ENCODE data around the gene RBM19. TPM values are rescaled to one million over a fixed set of nuclear protein-coding genes. Genes with fewer than 3 reads are reported as not detected.

RBM19 gene
- total RNA-seq, 2 donors from 2014 or later = 39.9 to 54.3 TPM

DNA sequence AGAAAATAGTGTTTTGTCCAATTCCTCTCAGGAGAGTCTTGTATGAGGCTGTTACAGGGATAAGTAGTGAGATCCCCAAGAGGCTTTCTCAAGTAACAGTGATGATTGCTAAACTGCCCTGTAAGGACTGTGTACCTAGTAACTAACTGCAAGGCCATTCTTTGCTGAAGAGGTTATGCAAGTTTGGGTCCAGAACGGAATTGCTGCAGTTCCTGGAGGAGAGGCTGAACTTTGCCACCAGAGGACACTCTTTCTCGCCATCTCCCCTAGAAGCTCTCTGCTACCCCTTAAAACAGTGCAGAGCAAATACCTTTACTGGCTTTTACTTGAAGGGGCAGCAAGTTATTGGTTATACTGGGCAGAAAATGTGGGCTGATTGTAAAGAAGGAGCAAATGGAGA, 180.0 kb downstream of the RBM19 start:
- no peaks in the 10 kb centered on the region for H3K36me3 ChIP-seq
- no peaks in the 10 kb centered on the region for H3K9me3 ChIP-seq
- H3K27me3 ChIP-seq (replicated peaks; ENCODE audit: insufficient read depth) = no peaks in the 10 kb centered on the region
- DNase-seq (ENCODE audit: low spot score) (no peak), ATAC-seq (ENCODE audit: insufficient number of reproducible peaks, low FRiP score, low read depth) (no peak)
- TF ChIP-seq, protein P1, sequence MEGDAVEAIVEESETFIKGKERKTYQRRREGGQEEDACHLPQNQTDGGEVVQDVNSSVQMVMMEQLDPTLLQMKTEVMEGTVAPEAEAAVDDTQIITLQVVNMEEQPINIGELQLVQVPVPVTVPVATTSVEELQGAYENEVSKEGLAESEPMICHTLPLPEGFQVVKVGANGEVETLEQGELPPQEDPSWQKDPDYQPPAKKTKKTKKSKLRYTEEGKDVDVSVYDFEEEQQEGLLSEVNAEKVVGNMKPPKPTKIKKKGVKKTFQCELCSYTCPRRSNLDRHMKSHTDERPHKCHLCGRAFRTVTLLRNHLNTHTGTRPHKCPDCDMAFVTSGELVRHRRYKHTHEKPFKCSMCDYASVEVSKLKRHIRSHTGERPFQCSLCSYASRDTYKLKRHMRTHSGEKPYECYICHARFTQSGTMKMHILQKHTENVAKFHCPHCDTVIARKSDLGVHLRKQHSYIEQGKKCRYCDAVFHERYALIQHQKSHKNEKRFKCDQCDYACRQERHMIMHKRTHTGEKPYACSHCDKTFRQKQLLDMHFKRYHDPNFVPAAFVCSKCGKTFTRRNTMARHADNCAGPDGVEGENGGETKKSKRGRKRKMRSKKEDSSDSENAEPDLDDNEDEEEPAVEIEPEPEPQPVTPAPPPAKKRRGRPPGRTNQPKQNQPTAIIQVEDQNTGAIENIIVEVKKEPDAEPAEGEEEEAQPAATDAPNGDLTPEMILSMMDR (IDR thresholded peaks at IDR 0.05) = no peak
- no peak overlapping the region for H3K27ac ChIP-seq
- no peaks in the 10 kb centered on the region for H3K4me1 ChIP-seq (ENCODE audit: control insufficient read depth in 1 of 2, low read depth in 2 of 2)
- H3K4me3 ChIP-seq = no peak overlapping the region

DNA sequence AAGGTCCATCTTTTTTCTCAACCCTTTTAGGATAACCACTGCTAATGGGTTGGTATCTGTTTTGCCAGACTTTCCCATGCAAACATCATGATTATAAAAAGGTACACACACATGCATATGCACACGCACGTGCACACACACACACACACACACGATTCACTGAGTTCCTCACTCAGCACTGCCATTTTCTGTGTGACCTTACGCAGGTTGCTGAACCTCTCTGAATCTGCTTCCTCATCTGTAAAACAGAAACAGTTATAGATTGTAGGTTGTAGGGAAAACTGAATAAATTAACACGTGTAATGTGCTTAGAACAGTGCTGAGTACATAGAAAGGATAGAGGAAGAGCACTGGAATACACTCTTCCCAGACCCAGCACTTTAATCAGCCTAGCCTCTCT, 182.3 kb downstream of the RBM19 start:
- H3K27me3 ChIP-seq (replicated peaks; ENCODE audit: insufficient read depth) = peaks cover 5% of the 10 kb centered on the region
- no peaks in the 10 kb centered on the region for H3K4me1 ChIP-seq (ENCODE audit: control insufficient read depth in 1 of 2, low read depth in 2 of 2)

DNA sequence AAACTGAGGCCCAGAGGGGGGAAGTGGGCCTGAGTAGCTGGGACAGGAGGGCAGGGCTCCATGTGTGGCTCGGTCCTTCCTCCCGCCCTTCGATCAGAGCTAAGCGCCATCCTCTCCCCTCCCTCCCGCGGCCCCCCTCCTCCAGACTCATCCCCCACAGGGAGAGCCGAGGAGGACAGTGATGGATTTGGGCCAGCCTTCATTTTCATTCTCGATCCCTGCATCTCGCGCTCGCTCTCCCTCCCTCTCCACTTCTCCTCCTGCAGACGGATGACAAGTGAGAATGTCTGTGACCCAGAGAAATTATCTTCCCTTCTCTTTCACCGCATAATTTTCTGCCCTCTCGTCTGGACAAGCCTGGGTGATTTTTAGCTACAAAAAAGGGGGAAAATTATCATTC, 183.3 kb downstream of the RBM19 start:
- ATAC-seq (ENCODE audit: insufficient number of reproducible peaks, low FRiP score, low read depth) (no peak), DNase-seq (ENCODE audit: low spot score) (no peak)
- H3K4me3 ChIP-seq = no peak overlapping the region
- no peaks in the 10 kb centered on the region for H3K9me3 ChIP-seq
- H3K36me3 ChIP-seq = no peaks in the 10 kb centered on the region
- no peak overlapping the region for H3K27ac ChIP-seq
- H3K27me3 ChIP-seq (replicated peaks; ENCODE audit: insufficient read depth) = peaks cover 5% of the 10 kb centered on the region
- TF ChIP-seq, protein P1 (IDR thresholded peaks at IDR 0.05) = no peak
- no peaks in the 10 kb centered on the region for H3K4me1 ChIP-seq (ENCODE audit: control insufficient read depth in 1 of 2, low read depth in 2 of 2)

More for the DNA sequence above, 182.3 kb downstream of the RBM19 start:
- H3K9me3 ChIP-seq = no peaks in the 10 kb centered on the region
- H3K4me3 ChIP-seq = no peak overlapping the region
- H3K27ac ChIP-seq = no peak overlapping the region
- TF ChIP-seq, protein P1 (IDR thresholded peaks at IDR 0.05) = no peak
- H3K36me3 ChIP-seq = no peaks in the 10 kb centered on the region
- DNase-seq (ENCODE audit: low spot score) = no peak
- ATAC-seq (ENCODE audit: insufficient number of reproducible peaks, low FRiP score, low read depth) = no peak

DNA sequence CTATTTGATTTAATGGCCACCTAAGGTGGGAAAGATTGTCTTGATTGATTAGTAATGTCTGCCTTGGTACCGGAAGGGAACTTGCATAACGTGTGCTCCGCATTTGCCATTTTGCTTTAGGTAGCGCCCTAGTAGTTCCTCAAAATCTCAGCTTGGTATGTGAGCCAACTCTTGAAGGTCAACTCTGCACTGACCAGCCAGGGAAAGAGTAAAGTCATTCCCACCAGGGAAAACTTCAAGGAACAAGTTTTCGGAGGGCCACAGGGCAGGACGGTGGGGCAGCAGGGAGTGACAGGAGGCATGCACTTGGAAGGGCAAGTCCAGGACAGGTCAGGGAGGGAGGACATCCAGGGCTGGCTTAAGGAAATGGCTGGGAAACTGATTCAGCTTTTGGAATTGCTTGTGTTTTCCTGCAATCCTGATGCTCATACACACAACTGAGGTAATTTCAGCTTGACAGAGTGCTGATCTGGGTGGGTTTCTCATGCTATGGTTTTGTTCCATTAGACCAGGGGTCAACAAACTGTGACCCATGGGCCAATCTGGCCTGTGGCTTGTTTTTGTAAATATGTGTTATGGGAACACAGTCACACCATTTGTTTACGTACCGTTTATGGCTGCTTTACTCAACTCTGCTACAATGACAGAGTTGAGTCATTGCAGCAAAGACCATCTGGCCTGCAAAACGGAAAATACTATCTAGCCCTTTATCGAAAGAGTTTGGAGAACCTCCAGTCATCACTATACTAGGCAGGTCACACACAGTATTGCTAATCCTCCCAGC, 184.5 kb downstream of the RBM19 start:
- Histone ChIP-seq H3K27me3 (replicated peaks; ENCODE audit: insufficient read depth) (peaks cover 5% of the 10 kb centered on the region), H3K36me3 (no peaks in the 10 kb centered on the region), H3K27ac (no peak overlapping the region), H3K4me3 (no peak overlapping the region), H3K4me1 (ENCODE audit: control insufficient read depth in 1 of 2, low read depth in 2 of 2) (no peaks in the 10 kb centered on the region), H3K9me3 (no peaks in the 10 kb centered on the region)
- no peak for DNase-seq (ENCODE audit: low spot score)
- TF ChIP-seq, protein P1 (IDR thresholded peaks at IDR 0.05) = no peak
- no peak for ATAC-seq (ENCODE audit: insufficient number of reproducible peaks, low FRiP score, low read depth)

DNA sequence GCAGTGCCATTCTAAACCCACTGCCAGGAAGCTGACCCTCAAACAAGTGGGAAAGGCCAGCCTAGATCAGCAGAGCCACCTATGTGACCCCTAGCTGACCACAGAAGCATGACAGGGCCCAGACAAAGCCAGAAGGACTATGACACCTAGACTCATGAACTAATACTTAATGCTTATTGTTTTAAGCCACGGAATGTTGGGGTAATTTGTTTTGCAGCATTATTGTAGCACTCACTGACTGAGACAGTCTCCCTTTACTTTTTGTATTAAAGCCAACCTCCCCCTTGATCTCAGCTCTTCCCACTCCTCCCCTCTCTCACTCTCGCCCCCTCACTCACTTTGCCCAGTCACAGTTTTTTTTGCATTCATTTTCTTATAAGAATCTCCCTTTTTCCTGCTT, 186.4 kb downstream of the RBM19 start:
- Histone ChIP-seq H3K4me1 (ENCODE audit: control insufficient read depth in 1 of 2, low read depth in 2 of 2) (no peaks in the 10 kb centered on the region), H3K36me3 (no peaks in the 10 kb centered on the region), H3K9me3 (no peaks in the 10 kb centered on the region), H3K27ac (no peak overlapping the region), H3K4me3 (no peak overlapping the region), H3K27me3 (replicated peaks; ENCODE audit: insufficient read depth) (peaks cover 5% of the 10 kb centered on the region)
- DNase-seq (ENCODE audit: low spot score) = no peak
- TF ChIP-seq, protein P1 (IDR thresholded peaks at IDR 0.05) = no peak
- ATAC-seq (ENCODE audit: insufficient number of reproducible peaks, low FRiP score, low read depth) = no peak
